Ecto neural progenitor cell (in vitro differentiated cells): ENCODE data around the gene TEKT2.

Experiments used
- DNase-seq: peaks from one replicate; pipeline ENCODE4 v3.0.0-alpha.2; 2018; ENCODE audit warnings: low spot score

The TEKT2 gene

DNA sequence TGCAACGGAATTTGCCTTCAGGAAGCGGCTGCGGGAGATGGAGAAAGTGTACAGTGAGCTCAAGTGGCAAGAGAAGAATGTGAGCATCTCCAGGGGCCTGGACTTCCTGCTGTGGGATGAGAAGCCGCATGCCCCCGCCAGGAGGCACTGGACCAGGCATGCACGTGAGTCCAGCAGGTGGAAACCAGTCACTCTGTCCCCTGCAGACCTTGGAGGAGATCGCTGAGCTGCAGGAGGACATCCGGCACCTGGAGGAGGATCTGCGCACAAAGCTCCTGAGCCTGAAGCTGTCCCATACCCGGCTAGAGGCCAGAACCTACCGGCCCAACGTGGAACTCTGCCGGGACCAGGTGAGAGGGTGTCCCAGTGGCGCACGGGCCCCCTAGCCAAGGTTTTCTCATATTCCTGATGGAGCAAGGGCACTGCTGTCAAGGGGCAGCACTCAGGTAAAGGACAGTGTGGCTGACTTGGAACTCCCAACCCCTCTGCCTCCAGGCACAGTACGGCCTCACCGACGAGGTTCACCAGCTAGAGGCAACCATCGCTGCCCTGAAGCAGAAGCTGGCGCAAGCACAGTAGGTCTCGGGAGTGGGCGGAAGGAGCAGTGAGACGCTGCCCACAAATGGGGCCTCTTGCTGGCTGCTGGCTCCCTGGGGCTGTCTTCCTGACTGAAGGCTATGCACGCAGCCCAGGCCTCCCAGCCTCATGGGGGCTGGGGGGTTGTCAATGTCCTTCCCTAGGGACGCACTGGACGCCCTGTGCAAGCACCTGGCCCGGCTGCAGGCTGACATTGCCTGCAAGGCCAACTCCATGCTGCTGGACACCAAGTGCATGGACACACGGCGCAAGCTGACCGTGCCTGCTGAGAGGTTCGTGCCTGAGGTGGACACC lies 3.6 kb downstream of the TEKT2 start:
- DNase-seq: no peak

DNA sequence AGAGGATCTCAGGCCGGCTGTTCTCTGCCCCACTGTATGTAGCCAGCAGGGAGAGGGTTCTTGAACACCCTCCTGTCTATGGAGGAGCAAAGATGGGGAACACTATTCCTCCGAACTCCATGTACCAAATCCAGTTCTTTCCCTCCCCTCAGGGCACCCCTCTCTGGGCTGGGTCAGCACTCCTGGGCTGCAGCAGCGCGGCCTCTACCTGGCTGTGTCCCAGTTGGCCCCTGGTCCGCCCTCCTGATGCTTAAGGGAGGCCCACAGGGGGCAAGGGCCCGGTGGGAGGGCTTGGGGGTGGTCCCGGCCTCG lies 4.3 kb downstream of the TEKT2 start:
- DNase-seq: peak; percentile 67

DNA sequence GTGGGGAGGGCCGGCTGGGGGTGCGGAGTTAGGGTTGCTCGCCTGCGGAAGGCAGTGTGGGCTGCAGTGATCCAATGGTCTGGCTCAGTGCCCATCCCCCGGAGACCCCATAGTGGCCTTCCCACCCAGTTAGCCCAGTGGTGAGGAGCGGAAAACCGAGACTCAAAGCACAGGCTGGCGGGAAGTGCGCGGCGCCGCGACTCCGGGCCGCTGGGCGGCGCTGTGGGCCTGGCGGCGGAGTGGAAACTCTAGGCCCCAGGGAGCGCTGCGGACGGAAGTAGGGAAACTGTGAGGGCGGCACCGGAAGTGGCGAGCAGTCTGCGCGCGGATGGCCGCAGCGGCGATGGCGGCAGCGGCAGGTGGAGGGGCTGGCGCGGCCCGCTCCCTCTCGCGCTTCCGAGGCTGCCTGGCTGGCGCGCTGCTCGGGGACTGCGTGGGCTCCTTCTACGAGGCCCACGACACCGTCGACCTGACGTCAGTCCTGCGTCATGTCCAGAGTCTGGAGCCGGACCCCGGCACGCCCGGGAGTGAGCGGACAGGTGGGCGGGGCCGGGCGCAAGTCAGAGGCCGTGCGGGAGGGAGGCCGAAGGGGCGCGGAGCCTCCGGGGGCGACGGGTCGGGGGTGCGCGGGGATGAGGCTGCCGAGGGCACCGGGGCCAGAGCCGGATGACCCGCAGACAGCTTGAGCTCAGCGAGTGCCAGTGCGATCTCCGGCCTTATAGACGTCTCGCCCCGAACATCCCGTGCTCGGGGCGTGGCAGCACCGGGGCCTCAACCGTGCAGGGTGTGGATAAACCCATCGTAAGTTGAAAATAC lies 4.9 kb downstream of the TEKT2 start, which contains the start of gene ADPRS:
Gene ADPRS (plus strand): TSS at position 316 of the 816 bp plus-strand sequence. CDS start 13 bp downstream, at position 329.
- peak; percentile 94 for DNase-seq

DNA sequence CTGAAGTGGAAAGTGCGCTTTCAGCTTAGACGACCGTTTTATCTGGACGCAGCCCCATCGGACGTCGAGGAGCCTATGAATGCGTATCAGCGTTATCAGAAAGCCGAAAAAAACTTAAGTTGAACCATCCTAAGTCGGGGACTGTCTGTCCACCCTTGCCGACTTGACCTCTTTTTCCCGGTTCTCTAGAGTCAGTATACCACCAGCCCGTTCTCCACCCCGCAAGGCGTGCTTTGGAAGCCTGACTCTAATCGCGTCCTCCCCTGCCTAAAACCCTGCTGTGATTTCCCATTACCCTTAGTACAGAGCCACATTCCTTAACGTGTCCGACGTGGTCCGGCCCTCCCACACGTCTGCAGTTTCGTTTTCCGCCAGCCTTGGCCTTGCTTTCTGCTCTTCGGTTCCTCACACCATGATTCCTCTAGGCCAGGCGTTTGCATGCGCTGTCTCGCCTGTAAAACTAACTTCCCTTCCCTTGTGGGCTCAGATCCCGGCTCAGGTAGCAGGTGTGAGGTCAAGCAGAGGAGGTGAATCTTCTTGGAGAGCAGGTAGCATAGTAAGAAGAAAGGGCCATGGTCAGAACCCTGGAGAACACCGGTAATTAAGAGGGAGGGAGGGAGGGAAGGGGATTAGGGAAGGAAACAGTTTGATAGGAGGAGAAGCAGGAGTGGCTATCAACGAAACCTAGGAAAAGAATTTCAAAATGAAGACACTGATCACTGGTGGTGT lies 5.7 kb downstream of the TEKT2 start:
- no peak for DNase-seq

DNA sequence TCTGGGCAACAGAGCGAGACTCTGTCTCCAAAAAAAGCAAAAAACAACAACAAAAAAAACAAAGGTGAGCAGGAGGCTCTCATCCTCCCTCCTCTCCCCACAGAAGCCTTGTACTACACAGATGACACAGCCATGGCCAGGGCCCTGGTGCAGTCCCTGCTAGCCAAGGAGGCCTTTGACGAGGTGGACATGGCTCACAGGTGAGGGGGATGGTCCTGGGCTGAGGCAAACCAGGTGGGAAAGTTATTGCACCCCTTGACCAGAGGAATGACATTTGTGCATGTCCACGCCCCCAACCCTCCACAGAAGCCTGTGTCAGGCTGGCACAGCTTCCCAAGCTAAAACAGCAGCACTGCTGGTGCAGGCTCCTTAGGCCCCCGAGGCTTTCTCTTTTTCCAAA lies 7.2 kb downstream of the TEKT2 start:
- no peak for DNase-seq

DNA sequence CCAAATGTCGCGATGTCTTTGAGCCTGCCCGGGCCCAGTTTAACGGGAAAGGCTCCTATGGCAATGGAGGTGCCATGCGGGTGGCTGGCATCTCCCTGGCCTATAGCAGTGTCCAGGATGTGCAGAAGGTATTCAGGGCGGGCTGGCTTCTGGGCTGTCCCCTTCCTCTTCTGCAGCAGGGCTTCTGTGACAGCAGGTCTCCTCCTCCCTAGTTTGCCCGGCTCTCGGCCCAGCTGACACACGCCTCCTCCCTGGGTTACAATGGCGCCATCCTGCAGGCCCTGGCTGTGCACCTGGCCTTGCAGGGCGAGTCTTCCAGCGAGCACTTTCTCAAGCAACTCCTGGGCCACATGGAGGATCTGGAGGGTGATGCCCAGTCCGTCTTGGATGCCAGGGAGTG lies 7.8 kb downstream of the TEKT2 start:
- no peak for DNase-seq

DNA sequence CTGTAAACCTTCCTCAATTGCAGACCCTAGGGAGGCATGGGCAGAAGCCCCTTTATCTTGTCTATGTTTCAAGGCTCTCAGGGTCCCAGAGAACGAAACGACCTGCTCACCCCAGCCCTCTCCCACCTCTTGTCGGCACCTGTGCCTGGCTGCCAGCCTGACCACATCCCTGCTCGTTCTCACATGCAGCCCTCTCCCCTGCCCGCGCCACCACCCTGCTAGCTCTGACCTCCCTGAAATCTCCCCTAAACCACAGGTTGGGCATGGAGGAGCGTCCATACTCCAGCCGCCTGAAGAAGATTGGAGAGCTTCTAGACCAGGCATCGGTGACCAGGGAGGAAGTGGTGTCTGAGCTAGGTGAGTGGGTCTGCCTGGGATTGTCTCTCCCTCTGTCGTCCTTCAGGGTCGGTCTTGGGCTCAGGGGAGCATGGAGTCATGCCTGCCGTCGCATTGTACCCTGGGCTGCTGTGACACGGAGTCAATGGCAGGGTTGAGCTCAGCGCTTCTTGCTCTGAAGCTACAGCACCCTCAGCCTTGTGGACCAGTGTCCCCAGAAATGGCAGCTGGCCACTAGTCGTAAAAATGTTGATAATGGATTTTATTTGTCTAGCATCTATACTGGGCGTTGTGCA lies 8.4 kb downstream of the TEKT2 start:
- no peak for DNase-seq

DNA sequence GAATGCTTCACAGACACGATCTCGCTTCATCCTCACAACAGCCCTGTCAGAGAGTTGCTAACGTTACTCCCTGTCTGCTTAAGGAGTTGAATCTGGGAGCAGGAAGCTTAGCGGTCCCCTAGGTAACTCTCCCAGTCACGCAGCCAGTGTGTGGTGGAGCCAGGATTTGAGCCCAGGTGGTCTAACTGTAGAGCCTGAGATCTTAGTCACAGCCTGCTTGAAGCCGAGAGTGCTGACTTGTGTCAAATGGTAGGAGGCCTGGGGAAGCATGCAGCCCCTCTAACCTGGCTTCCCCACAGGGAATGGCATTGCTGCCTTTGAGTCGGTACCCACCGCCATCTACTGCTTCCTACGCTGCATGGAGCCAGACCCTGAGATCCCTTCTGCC lies 8.9 kb downstream of the TEKT2 start:
- no peak for DNase-seq

DNA sequence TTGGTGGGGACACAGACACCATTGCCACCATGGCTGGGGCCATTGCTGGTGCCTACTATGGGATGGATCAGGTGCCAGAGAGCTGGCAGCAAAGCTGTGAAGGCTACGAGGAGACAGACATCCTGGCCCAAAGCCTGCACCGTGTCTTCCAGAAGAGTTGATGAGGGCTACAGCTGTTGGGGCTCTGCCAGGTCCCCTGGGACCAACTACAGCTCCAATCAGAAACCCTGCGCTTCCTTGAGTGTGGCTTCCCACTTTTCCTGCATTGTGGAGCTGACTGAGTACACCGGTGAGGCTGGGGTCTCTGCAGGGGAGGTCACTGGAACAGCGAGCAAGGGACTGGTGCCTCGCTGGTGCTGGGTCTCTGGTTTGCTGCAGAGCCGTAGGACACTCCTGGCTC lies 9.3 kb downstream of the TEKT2 start:
- DNase-seq: no peak

DNA sequence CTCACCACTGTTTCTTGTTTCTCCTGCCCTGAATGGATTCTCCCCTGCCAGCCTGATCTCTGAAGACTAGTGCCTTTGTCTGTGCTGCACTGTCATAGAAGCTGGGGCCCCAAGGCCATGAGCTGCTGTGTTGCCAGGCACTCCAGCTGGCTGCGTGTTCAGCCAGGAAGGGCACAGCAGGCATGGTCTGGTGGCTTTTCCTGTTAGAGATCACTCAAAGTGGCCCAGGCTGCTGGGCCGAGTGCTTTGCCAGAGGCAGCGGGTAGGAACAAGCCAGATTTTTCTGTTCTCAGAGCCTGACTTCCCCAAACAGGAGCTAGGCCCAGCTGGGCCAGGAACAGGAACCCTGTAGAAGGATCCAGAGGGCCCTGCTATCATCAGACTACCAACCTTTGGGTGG lies 10.0 kb downstream of the TEKT2 start:
- no peak for DNase-seq

DNA sequence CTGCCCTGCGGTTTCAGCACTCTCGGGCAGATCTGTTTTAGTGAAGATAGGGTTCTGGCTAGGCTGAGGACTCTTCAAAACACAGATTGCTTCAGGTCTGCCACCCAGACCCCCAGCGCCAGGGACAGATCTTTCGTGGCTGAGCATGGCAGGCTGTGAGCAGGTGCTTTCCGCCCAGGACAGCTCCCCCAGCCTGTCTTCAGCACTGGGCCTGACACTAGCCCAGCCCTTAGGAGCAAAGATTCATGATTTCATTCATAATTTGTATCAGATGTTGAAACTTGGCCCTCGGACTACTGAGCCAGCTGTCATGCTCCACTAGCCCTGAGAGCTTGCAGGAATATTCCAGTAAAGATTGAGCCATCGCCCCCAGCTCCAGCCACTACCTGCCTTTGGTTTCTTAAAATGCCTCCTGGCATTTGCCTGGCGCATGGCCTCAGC lies 10.7 kb downstream of the TEKT2 start:
- peak; percentile 39 for DNase-seq

DNA sequence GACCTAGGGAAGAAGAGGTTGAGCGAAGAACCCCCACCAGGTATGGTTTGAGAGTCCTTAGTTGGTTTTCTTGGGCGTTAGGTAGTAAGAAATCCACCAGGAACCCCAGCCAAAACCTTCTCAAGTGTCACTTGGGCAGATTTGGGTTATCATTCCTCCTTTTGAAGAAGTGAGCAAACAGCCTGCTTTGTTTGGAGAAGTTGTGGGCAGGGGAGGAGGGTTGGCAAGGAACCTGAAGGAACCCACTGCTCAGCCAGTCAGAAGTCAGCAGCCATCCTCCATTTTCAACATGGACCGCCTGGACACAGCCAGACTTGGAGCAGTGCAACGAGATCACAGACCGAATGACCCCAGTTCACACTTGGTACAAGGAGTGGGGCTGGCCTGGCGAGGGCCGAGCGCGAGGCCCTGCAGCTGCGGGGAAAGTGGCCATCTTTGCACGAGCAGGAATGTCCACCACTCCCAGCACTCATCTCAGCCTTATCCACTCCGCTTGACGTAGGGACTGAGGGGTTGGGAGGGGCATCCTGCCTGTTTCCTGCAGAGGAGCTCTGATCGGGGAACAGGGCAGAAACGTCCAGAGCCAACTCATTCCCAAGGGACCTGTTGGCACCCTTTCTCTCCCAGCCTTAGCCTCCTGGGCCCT lies 12.0 kb downstream of the TEKT2 start:
- DNase-seq: peak; percentile 34

DNA sequence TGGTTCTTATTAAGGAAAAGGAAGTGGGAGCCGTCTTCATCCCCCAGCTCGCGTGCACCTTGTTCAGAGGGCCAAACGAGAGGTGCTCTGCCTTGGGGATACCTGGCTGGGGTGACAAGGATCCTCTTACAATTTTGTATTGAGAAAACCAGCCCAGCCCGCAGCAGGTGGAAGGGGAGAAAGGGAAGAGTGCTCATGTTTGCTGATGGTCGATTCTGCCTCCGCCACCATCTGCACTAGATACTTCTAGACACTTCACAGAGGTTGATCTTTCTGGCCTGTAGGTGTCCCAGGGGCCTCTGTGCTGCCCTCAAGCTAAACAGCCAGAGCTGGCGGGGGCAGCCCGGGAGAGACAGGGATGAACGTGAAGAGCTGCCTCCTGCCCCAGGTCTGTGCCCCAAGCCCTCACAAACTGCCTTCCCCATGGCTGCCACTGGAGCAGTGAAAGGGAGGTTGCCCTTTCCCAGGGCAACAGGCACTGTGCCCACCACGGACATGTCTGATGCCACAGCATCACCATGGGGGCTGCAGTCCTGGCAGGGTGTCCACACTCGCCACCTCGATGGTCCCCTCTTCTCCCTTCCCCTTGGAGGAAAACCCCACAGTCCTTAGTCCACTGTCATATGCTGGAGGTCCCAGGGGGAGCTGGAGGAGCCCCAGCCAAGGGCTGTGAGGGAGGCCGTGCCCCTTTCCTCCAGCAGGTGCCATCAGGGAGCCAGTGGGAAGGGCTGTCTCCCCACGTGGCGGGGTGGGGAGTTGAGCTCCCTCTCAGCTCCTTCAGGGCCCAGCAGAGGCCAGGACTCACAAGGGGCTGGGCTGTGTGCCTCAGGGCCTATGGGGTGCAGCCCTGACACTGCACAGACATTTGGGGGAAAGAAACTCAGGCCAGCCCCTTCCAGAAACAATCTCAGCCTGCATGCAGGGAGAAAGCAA lies 12.9 kb downstream of the TEKT2 start:
- peak; percentile 62 for DNase-seq

DNA sequence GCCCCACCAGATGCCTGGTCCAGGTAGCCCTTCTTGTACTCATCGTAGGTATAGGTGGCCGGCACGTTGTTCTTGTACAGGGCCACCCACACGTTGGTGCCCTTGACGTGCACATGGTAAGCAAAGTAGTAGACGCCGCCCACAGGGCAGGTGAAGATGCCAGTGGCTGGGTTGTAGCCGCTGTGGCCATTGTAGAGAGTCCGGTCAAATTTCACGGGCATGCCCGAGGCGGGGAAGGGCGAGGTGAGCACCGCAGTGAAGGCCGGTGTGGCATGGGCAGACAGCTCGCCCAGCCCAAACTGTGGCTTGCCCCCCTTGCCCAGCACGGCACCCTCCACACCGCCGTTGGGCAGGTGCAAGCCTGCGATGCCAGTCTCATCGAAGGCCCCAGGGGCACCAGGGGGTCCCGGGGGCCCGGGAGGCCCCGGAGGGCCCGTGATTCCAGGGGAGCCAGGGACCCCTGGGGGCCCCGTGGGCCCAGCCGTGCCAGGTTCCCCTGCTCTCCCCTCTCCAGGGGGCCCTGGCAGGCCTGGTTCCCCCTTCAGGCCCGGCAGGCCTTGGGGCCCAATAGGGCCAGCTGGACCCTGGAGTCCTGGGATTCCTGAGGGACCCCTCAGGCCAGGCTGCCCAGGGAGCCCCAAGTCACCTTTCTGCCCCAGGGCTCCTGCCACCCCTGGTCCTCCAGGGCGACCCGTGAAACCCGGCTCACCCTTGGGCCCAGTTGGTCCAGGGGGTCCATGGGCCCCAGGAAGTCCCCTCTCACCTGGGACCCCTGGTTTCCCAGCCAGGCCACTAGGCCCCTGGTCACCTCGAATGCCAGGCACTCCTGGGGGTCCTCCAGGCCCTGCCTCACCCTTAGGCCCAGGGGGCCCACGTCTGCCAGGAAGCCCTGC lies 14.0 kb downstream of the TEKT2 start:
- peak; percentile 34 for DNase-seq

DNA sequence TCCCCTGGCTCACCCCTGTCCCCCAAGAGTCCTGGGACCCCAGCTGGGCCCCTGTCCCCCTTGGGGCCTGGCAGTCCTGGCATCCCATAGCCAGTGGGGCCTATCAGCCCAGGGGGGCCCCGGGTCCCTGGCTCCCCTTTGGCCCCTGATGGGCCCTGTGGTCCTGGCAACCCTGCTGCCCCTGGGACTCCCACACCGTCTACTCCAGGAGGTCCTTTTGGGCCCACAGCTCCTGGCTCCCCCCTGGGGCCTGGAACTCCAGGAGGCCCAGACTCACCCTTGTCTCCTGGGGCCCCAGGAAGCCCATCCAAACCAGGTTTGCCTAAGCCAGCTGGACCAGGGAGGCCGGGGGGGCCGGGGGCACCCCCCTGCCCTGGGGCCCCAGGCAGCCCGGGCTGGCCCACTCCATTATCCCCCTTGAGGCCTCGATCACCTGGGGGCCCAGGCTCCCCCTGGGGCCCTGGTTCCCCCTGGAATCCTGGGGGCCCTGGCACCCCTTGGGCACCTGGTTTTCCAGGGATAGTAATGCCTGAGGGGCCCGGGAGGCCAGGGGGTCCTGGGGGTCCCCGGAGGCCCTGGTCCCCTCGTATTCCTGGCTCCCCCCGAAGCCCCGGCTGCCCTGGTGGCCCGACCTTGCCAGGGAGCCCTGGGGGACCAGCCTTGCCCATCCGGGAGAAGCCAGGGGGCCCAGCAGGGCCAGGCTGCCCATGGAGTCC lies 14.9 kb downstream of the TEKT2 start:
- peak; percentile 36 for DNase-seq

DNA sequence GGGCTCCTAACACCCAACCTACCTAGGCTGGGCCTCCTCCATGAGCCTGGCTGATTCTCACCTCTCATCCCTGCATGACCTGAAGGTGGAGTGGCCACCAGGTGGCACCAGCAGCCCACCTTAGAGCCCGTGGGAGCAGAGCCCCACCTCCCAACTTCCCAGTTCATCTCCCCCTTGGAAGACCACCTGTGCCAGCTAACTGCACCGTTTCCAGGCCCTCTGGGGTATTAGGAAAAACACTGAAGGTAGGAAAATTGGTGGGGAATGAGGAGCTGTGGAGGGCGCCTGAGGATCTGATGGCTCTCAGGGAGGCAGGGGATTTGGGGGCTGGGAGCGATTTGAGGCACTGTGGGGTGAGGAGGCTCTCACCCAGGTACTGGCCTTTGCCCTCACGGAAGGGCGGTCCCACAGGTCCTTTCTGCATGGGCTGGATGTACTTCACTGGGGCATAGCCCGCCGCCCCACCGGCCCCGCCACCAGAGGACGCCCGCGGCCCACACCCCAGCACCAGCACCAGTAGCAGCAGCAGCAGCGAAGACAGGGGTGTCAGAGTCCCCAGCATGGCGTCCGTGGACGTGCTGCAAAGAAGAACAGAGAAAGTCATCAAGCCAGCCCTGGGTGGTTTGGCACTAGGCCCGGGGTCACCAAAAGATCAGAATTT lies 15.9 kb downstream of the TEKT2 start:
- peak; percentile 87 for DNase-seq

DNA sequence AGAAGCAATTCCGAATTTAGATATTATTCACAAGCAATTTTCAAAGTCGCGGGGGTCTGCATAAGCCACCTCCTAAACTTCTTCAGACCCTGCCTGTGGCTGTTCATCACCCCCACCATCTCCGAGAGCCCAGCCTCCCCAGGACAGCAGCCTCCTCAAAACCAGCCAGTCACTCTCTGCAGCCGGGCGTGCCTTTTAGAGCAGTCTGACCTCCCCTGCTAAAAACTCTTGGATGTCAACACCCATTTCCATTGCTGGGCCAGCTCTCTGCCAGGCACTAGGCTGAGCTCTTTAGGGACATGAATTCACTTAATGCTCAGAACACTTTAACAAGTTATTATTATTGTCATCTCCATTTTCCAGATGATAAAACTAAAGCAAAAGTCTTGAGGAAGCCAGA lies 16.5 kb downstream of the TEKT2 start:
- DNase-seq: peak; percentile 43

DNA sequence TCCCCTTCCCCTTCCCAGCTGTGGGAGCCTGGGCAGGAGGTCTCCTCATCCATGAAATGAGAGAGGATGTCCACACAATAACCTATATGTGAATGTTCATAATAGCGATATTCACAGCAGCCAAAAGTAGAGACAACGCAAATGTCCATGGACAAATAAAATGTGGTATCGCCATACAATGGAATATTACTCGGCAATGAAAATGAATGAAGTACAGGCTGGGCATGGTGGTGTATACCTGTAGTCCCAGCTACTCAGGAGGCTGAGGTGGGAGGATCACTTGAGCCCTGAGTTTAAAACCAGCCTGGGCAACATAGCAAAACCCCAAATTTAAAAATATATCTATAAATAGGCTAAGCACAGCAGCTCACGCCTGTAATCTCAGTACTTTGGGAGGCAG lies 17.7 kb downstream of the TEKT2 start:
- no peak for DNase-seq
